ES-I3 (cell line): ENCODE data around the gene ANKRD11.

Experiments
- H3K36me3 ChIP-seq: 2 replicates; pipeline ENCODE4 v1.6.1; 2013; ENCODE audit warnings: mild to moderate bottlenecking, low read length, control low read depth, moderate library complexity; ENCODE audit not compliant: insufficient read depth
- H3K4me1 ChIP-seq: 2 replicates; pipeline ENCODE4 v1.6.1; 2013; ENCODE audit warnings: mild to moderate bottlenecking, control low read depth, low read length; ENCODE audit not compliant: insufficient read depth
- H3K9ac ChIP-seq: 2 replicates; pipeline ENCODE4 v1.6.1; 2013; ENCODE audit warnings: low read depth, mild to moderate bottlenecking, low read length, moderate library complexity
- H3K9me3 ChIP-seq: 2 replicates; pipeline ENCODE4 v1.6.1; 2013; ENCODE audit warnings: mild to moderate bottlenecking, low read length, moderate library complexity; ENCODE audit not compliant: control insufficient read depth, insufficient read depth

The ANKRD11 gene

DNA sequence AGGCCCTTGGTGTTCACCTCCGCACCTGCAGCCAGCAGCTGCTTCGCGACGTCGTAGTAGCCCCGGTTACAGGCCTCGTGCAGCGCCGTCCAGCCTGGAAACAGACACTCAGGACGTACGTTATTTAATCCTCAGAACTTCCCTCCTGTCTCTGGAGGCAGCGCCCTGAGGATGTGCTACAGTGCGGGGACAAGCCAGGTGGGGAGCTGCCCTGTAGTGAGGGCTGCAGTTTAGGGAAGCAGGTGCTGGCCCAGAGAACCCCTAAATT lies 201.8 kb downstream of the ANKRD11 start:
- Histone ChIP-seq H3K9ac (no peak overlapping the region), H3K36me3 (peaks cover 35% of the 10 kb centered on the region), H3K9me3 (no peaks in the 10 kb centered on the region), H3K4me1 (peaks cover 21% of the 10 kb centered on the region)

DNA sequence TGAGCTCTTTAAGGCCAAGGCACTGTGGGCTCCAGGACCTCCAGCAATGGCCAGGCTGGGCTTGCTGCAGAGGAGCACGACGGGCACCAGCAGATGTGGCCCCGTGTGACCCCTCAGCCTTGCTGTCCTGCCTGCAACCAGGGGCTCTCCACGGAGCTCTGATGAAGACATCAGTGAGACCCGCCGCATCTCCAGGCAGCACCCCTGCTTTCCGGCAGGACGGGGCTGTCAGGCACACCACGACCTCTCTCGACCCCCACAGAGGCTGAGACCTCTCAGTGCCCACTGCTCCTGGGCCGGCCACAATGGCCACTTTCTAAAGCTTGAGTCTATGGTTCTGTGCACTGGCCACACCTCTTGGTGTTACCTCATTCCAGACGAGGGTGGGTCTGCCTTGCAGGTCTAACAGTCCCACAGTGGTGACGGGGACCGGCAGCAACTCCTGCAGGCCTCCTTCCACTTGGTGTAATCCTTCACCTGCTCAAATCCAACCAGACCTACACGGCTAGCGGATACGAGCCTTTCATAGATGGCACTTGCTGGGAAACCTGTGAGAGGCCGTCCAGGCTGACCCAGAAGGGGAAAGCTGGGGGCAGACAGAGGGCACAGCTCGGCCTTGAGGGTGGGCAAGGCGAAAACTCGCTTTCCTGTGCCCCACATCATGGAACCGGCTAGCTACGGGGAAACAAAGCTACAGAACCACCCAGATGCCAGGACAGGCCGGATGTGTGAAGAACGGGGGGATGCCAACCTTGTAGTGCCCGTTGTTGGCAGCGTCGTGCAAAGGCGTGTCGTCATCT lies 202.4 kb downstream of the ANKRD11 start:
- Histone ChIP-seq H3K9ac (no peak overlapping the region), H3K9me3 (no peaks in the 10 kb centered on the region), H3K4me1 (peaks cover 21% of the 10 kb centered on the region), H3K36me3 (peaks cover 35% of the 10 kb centered on the region)

DNA sequence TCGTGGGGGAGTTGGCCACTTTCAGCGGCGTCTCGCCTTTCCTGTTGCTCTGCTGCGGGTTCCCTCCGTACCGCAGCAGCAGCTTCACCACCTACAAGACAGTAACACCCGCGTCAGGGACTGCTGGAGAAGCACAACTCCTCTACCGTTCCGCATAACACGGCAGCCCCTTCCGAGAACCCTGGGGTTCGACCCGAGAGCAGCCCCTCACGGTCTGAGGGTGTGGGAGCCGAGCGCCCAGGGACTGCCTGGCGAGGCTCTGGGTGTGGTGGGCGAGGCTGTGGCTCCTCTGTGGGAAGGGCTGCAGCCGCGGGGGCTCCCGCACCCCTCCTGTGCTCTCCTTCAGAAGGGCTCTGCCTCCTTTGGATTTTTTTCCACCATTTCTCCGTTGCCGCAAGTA lies 204.3 kb downstream of the ANKRD11 start:
- no peak overlapping the region for H3K9ac ChIP-seq

DNA sequence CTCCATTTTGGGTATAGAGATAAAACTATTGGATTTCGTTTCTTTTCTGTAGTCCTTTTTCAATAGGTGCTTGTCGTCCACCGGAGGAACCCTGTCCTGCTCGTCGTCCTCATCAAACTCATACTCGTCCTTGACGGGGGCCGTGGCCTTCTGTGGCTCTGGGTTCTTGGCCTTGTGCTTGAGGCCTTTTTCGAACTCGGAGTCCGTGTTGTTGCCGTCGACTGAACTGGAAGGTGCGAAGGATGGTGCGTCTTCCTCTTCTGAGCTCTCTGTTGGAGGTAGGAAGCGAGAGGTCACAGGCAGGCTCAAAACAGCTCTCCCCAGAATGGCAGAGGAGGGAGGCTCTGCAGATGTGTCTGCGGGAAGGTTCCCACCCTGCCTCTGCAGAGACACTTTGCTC lies 205.0 kb downstream of the ANKRD11 start:
- Histone ChIP-seq H3K9me3 (no peaks in the 10 kb centered on the region), H3K36me3 (peaks cover 43% of the 10 kb centered on the region), H3K4me1 (no peaks in the 10 kb centered on the region; the same call in 1 of the 2 replicates), H3K9ac (no peak overlapping the region)

More for the DNA sequence above, 204.3 kb downstream of the ANKRD11 start:
- H3K36me3 ChIP-seq: peaks cover 38% of the 10 kb centered on the region
- peaks cover 4% of the 10 kb centered on the region for H3K4me1 ChIP-seq
- no peaks in the 10 kb centered on the region for H3K9me3 ChIP-seq

DNA sequence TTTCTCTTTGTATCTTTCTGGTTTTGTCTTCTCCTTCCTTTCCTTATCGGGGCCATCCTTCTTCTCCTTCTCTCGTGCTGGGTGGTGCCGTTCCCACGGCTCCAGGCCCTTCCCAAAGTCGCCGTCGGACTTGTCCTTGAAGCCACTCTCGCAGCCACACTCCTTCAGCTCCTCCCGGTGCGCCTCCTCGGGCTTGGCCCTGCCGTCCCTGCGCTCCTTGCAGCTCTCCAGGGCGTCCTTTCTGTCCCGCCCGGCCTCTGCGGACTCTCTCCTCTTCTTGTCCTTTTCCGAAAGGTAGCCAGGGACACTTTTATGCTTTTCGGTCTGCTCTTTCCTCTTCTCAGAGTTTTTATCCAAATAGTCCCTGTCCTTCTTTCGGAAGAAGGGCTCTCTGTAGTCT lies 206.9 kb downstream of the ANKRD11 start:
- H3K9ac ChIP-seq: no peak overlapping the region
- no peaks in the 10 kb centered on the region for H3K4me1 ChIP-seq
- peaks cover 40% of the 10 kb centered on the region for H3K36me3 ChIP-seq
- H3K9me3 ChIP-seq: no peaks in the 10 kb centered on the region

DNA sequence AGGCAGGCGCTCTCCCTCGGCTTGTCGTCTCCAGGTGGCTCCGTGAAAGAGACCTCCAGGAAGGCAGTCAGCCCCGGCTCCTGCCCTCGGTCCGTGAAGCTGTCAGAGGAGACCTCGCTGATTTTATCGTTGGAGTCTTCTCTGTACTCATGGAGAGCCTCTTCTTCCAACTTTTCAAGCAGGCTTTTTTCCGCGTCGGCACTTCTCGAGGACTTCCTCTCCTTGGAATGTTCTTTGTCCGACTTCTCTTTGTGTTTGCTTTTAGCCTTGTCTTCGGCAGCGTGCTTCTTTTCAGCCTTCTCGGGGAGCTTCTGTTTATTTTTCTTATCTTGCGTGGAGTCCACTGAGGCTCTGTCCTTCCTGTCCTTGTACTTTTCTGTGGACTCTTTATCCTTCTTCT lies 207.8 kb downstream of the ANKRD11 start:
- Histone ChIP-seq H3K36me3 (peaks cover 36% of the 10 kb centered on the region), H3K9ac (no peak overlapping the region), H3K9me3 (no peaks in the 10 kb centered on the region), H3K4me1 (no peaks in the 10 kb centered on the region)

DNA sequence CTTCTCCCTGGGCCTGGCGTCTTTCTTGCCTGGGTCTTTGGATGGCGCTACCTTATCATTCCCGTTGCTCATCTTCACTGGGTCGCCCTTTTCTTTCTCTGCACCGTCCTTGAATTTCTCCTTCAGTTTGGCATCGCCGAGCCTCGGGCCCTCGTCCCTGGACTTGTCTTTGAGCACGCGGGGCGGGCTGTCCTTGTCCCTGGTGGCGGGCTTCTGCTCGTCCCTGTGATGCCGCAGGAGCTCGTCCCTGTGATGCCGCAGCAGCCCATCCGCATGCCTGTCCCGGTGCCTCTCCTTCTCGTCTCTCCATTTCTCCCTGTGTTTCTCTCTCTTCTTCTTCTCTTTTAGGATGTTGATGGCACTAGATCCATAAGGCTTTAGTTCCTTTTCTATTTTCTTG lies 208.5 kb downstream of the ANKRD11 start:
- Histone ChIP-seq H3K9me3 (no peaks in the 10 kb centered on the region), H3K36me3 (peaks cover 38% of the 10 kb centered on the region), H3K4me1 (no peaks in the 10 kb centered on the region), H3K9ac (no peak overlapping the region)

DNA sequence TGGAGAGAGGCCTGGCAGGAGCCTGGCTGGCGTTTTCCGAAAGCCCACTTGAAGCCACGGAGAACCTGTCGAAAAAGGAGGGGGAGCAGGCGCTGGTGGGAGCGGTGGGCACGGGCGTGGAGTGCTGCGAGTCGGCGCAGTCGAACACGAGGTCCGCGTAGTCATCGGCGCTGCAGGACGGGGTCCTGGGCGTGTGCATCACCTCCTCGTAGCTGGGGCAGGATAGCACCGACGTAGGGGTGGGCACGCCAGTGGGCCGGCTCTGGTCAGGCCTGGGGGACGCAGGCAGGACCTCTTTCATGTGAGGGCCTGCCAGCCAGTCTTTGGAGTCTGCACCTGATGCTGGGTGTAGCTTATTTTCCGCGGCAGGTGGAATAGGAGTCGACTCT lies 209.2 kb downstream of the ANKRD11 start:
- H3K9me3 ChIP-seq: no peaks in the 10 kb centered on the region
- no peak overlapping the region for H3K9ac ChIP-seq
- H3K4me1 ChIP-seq: no peaks in the 10 kb centered on the region
- H3K36me3 ChIP-seq: peaks cover 32% of the 10 kb centered on the region; the same call in 1 of the 2 replicates

DNA sequence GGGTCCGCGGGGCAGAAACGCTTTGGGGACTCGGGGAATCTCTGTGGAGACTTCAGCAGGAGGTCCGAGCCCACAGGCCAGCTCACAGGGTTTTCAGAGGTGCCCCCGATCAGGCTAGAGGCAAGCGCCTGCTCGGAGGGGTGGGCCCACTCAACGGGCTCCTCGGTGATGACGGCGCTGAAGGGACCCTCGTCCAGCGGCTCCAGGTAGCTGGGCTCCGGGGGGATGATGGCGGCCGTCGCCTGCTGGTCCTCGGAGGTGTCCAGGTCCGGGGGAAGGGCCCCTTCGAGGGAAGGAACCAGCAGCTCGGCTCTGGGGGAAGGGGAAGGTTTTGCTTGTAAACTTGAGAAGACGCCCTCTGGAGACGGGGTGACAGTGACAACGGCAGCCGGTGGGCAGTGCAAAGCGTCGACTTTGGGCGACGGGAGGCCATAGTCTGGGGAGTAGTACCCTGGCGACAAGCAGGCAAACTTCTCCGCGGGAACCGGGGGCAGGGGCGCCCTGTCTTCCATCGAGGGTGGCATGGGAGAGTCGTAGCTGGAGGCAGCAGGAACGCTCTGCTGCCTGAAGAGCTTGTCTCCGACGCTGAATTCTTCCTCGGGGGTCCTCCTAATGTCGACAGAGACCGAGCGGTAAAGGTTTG lies 209.7 kb downstream of the ANKRD11 start:
- peaks cover 29% of the 10 kb centered on the region; the same call in 1 of the 2 replicates for H3K36me3 ChIP-seq
- H3K4me1 ChIP-seq: no peaks in the 10 kb centered on the region
- no peaks in the 10 kb centered on the region for H3K9me3 ChIP-seq
- no peak overlapping the region for H3K9ac ChIP-seq

DNA sequence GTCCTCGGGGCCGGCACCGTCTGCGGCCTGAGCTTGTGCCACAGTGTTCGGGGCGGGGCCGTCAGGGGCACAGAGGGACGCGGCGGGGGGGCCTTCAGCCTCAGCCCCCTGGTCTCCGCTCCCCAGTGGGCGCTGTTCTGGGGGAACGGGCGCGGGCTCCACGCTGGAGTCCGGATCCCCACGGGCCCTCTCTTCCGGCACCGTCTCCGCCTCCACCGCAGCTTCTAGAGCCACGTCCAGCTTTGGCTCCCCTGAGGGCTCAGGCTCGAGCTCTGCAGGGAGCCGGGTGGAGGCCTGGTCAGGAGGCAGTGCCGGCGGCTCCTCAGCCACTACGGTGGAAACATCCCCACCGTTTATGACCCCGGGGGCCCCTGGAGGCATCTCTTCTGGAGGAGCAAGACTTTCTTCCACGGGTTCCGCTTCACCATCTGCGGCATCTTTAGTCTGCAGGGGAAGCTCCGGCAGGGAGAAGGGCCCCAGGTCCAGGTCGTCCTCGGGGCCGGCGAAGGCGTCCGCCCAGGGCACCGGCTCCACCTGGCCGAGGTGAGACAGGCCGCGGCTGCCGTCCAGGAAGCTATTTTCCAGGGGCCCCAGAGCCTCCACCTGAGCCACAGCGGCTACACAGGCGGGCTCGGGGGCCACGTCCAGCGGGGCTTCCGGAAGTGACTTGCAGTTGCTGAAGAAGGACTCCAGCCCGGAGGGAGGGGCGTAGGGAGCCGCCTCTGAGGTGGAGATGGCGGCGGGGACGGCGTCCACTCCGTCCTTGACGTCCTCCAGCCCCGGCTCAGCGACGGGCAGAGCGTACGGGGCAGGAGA lies 210.5 kb downstream of the ANKRD11 start:
- Histone ChIP-seq H3K9me3 (no peaks in the 10 kb centered on the region), H3K4me1 (no peaks in the 10 kb centered on the region), H3K9ac (no peak overlapping the region), H3K36me3 (peaks cover 22% of the 10 kb centered on the region; the same call in 1 of the 2 replicates)

DNA sequence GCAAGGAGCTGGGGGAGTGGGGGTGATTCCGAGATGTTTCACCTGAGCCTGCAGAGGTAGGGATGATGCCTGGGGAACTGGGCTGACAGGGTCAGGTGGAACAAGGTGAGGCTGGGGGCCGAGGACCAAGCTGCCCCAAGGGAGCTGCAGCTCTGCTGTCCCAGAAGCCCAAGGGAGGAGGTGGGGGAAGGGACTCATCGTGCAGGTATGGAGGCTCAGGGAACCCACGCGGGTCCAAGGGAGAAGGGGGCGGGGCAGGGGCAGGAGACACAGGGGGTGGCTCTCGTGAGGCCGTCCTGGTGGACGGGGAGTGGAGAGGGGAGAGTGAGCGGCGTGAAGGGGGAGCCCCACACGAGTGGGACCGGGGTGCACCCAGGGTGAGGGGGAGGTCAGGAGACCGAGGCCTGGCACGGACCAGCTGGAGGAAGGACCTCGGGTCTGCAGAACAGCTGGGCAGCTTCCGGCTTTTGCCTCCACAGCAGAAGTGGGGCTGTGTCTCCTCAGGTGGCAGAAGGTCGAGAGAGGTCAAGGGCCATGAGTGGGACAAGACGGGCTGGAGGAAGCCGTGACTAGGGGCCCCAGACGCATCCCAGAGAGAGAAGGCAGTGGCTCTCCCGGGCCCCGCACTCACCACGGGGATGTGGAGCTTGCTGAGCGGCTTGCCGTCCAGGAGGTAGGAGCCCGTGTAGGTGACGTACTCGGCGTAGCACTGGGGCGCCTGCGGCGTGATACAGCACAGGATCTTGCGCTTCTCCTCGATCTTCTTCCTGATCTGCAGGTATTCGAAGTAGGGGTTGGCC lies 211.7 kb downstream of the ANKRD11 start:
- H3K4me1 ChIP-seq: no peaks in the 10 kb centered on the region
- peaks cover 15% of the 10 kb centered on the region for H3K36me3 ChIP-seq
- H3K9ac ChIP-seq: no peak overlapping the region
- no peaks in the 10 kb centered on the region for H3K9me3 ChIP-seq

DNA sequence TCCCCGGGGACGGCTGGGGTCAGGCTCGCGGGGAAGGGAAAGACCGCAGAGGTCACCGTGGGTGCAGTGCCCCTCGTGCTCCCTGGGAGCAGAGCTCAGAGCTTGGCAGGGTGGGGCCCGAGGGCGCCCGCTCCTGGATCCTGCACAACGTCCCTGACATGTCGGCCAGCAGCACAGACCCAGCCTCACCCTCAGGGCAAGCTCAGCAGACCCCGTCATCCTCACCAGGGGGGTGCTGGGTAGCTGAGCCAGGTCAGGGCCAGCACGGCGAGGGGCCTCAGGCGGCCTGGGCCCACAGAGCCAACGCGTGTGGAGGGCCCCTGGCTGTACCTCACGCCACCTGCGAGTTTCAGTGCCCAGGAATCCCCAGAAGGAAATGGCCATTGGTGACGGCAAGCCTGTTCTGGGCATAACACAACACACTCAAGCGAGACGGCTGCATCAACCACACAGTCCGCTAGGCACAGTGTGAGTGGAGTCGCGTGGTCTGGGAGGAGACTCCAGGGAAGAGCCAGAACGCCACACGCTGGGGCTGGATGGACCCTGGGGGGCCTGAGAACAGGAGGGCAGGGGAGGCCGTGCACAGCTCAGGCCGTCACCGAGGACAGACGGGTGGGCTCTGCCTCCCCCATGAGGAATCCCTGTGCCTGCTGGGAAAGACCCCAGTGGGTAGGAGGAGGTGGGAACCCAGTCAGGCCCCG lies 212.6 kb downstream of the ANKRD11 start:
- H3K9me3 ChIP-seq: no peaks in the 10 kb centered on the region
- no peak overlapping the region for H3K9ac ChIP-seq
- peaks cover 16% of the 10 kb centered on the region for H3K36me3 ChIP-seq
- H3K4me1 ChIP-seq: no peaks in the 10 kb centered on the region

DNA sequence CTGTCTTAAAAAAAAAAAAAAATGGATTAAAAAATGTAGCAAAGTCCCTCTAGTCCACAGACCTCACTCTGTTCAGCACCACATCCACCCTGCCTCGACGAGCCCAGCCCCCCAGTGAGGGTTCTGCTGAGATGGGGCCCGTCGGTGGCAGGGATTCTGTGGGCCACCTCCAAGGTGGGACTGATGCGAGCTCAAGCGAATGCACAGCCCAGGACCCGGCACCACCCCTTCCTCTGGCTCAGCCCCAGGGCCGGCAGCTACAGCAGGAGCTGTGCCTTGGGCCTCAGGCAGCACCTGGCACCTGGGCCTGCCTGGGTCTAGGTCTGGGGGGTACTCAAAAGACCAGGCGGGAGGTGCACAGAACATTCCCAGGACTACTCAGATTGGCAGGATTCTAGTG lies 213.3 kb downstream of the ANKRD11 start:
- Histone ChIP-seq H3K9ac (no peak overlapping the region), H3K4me1 (no peaks in the 10 kb centered on the region), H3K36me3 (peaks cover 18% of the 10 kb centered on the region), H3K9me3 (no peaks in the 10 kb centered on the region)
